Hematopoietic multipotent progenitor cell (in vitro differentiated cells): ENCODE data around the gene TCF25. TPM values are rescaled to one million over a fixed set of nuclear protein-coding genes. Genes with fewer than 3 reads are reported as not detected.
"Not testable (repeated sequence)": the region's sequence is repeated elsewhere in the genome, so short reads cannot be mapped to it uniquely, and the experiment has no call there.

Source experiments
- DNase-seq, 3 donors: peaks; one replicate each; pipeline ENCODE4 v3.0.0-alpha.2; 2011 to 2015; ENCODE audit warnings: low read depth in 2 of 3, low spot score in 2 of 3
- total RNA-seq: library from RNA; depleted of rRNA; stranded (reverse); fragments of >200 nt; gene quantifications from one replicate; pipeline ENCODE4 v1.2.3, GENCODE V29; 2012

The TCF25 gene
- 195 TPM for total RNA-seq

GRCh38 chr16:89873109-89873971 is at the start of gene TCF25:
Gene TCF25, plus strand, starts transcription at chr16:89873592. Its CDS starts 76 bp downstream, at chr16:89873668.
- peak; percentile 88 to 95 (median 92) for DNase-seq

- DNase-seq: not testable (repeated sequence)
Measured at GRCh38 chr16:89823824-89824148, 49.6 kb upstream of the TCF25 start.

- no peak for DNase-seq
Measured at GRCh38 chr16:89826531-89827382, 46.6 kb upstream of the TCF25 start.

GRCh38 chr16:89827383-89828198 is 45.8 kb upstream of the TCF25 start:
- no peak for DNase-seq

GRCh38 chr16:89828199-89828869 is 45.1 kb upstream of the TCF25 start, which contains the start of gene SPIRE2:
Gene SPIRE2, plus strand, starts transcription at chr16:89828475. Its CDS starts 76 bp downstream, at chr16:89828551.
- peak; percentile 46 to 83 (median 83) for DNase-seq

- DNase-seq: no peak
Measured at GRCh38 chr16:89828870-89829629, 44.3 kb upstream of the TCF25 start.

- DNase-seq: no peak
Measured at GRCh38 chr16:89829630-89830437, 43.6 kb upstream of the TCF25 start.

GRCh38 chr16:89831810-89832328 is 41.5 kb upstream of the TCF25 start:
- no peak for DNase-seq

GRCh38 chr16:89833664-89834363 is 39.6 kb upstream of the TCF25 start:
- not testable (repeated sequence) for DNase-seq

GRCh38 chr16:89834813-89835363 is 38.5 kb upstream of the TCF25 start:
- not testable (repeated sequence) for DNase-seq

- not testable (repeated sequence) for DNase-seq
Measured at GRCh38 chr16:89836484-89836883, 36.9 kb upstream of the TCF25 start.

- no peak for DNase-seq
Measured at GRCh38 chr16:89837014-89837546, 36.3 kb upstream of the TCF25 start.

GRCh38 chr16:89841275-89841674 is 32.1 kb upstream of the TCF25 start:
- DNase-seq: no peak

- no peak for DNase-seq
Measured at GRCh38 chr16:89842471-89843408, 30.7 kb upstream of the TCF25 start.

GRCh38 chr16:89843409-89844350 is 29.7 kb upstream of the TCF25 start:
- DNase-seq: no peak
